GM19467 (cell line): ENCODE results near the gene ZIC5.

Source experiments
- ATAC-seq: cut with Tn5 transposase; IDR thresholded peaks from one replicate; pipeline ENCODE4 v1.9.1; 2021; ENCODE audit warnings: mild to moderate bottlenecking, moderate library complexity; ENCODE audit not compliant: unreplicated experiment

Gene ZIC5

GRCh38 chr13:99987154-99988019 lies 15.8 kb upstream of the ZIC5 start:
- no peak for ATAC-seq

DNA sequence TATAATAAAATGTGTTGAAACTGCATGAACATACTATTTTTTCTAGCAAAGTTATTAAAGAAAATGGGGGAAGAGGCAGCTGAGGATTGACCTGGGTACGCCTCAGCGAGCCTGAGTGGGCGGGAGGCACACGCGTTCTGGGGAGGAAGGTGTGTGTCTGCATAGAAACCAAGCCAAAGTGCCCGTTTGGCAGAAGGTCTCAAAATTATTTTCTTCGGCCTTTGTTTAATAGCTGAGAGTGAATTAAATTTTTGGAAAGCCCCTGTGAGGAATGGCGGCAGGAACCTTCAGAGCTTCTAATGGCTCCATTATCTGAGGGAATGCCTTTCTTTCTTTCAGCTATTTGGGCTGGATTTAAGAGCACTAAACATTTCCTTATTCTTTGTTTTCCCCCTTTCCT lies 15.2 kb upstream of the ZIC5 start:
- no peak for ATAC-seq

GRCh38 chr13:99985886-99986527 lies 14.4 kb upstream of the ZIC5 start:
- ATAC-seq, result no peak

GRCh38 chr13:99985241-99985874 lies 13.8 kb upstream of the ZIC5 start:
- ATAC-seq, result no peak

- ATAC-seq, result no peak
These were observed 13.1 kb upstream of the ZIC5 start for GRCh38 chr13:99984461-99985240.

DNA sequence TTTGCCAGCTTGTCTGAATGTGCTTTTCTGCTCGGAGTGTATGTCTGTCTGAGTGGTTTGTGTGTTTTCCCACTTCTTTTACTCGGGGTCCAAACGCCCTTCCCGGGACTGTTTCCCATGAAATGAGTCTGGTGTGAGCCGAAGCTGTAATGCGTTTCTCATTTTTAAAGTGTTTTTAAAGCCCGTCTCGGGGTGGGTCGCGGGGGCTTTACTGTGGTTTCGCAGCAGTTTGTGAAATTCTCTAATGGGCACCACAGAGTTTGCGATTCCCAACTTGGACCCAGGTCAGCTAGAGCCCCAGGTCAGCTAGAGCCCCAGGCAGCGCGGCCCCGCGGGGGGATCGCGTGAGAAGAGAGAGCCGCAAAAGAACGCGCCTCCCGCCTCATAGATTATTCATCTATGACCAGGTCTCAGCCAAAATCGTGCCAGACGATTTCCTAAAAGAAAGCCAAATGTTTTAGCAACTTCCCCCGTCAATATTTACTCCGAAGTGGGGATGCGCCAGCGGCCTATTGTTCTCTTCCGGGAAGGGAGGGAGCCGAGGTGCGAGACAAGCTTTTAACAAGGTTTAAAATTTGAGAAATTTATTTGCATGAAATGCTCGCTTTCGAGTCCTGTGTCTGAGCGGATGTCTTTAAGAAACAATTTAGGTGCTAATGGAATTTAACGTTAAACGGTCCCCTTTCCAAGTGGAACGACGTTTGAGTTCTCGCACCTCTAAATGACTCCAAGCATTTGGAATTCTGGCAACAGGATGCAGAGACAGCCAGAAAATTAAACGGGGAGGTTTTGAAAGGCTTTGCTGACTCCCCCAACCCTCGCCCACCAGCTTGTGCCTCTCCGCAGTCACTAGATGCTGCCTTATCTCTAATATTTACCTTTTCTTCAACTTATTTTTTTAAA lies 12.2 kb upstream of the ZIC5 start:
- ATAC-seq, result no peak

DNA sequence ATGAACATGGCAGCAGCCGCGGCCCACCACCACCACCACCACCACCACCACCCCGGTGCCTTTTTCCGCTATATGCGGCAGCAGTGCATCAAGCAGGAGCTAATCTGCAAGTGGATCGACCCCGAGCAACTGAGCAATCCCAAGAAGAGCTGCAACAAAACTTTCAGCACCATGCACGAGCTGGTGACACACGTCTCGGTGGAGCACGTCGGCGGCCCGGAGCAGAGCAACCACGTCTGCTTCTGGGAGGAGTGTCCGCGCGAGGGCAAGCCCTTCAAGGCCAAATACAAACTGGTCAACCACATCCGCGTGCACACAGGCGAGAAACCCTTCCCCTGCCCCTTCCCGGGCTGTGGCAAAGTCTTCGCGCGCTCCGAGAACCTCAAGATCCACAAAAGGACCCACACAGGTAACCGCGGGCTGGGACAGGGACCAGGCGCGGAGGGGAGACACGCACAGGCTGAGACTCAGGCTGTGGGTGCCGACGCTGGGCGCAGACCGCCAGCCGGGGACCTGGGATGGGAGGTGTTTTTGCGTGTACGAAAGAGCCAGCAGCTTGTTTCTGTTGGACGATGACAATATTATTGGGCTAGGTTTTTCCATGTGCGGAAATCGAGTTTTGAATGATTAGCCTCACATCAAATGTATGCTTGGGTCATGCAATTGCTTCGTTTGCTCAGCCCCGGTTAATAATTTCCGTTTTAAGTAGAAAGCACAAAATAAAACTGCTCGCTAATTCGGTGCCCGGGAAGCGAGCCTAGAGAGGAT lies 11.3 kb upstream of the ZIC5 start:
- ATAC-seq, result no peak

DNA sequence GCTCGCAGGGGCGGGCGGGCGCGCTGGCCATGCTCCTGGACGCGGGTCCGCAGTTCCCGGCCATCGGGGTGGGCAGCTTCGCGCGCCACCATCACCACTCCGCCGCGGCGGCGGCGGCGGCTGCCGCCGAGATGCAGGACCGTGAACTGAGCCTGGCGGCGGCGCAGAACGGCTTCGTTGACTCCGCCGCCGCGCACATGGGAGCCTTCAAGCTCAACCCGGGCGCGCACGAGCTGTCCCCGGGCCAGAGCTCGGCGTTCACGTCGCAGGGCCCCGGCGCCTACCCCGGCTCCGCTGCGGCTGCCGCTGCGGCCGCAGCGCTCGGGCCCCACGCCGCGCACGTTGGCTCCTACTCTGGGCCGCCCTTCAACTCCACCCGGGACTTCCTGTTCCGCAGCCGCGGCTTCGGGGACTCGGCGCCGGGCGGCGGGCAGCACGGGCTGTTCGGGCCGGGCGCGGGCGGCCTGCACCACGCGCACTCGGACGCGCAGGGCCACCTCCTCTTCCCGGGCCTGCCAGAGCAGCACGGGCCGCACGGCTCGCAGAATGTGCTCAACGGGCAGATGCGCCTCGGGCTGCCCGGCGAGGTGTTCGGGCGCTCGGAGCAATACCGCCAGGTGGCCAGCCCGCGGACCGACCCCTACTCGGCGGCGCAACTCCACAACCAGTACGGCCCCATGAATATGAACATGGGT lies 10.6 kb upstream of the ZIC5 start:
- no peak for ATAC-seq

GRCh38 chr13:99981735-99982035 lies 10.1 kb upstream of the ZIC5 start, which contains the start of gene ZIC2:
Gene ZIC2 (plus strand): TSS chr13:99981784. CDS start chr13:99982065, 281 bp downstream.
- ATAC-seq, result no peak

DNA sequence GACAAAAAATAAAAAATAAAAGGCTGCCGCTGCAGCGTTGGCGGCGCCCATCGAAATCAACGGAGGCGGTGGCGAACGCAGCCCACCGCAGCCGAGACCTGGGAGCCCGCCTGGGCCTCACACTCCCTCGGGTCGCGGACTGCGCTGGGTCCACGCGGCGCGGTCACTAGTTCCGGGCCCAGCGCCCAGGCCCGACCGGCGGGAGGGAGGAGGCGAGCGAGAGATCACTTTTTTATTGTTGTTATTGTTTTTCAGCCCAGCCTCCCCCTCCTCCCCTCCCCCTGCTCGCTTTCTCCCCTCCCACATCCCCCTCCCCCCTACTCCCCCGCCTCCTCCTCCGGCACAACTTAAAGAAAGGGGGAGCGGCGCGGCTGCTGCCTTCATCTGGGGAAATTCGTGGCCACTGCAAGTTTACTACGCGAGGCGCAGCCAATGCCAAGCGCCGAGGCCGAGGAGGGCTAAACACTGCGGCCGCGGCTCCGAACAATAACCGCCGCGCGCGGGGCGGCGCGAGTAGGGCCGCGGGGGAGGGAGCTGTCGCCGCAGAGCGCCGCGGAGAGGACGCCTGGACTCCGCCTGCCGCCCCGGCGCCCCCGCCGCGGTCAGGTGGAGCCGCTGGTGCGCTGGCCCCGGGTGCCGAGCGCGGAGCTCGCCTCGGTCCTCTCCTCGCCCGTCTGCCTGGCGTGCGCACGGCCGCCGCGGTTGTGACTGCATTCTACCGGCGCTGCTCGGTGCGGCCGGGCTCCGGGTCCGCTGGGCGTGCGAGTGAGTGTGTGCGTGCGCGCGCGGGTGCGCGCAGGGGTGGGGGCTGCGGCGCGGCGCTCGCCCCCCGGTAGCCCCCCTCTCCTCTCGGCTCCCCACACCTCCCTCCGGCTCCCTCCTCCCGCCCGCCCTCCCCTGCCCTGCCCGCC lies 9.5 kb upstream of the ZIC5 start:
- ATAC-seq, result no peak

- peak; percentile 63 for ATAC-seq
These were observed 8.7 kb upstream of the ZIC5 start for GRCh38 chr13:99980201-99980823.

DNA sequence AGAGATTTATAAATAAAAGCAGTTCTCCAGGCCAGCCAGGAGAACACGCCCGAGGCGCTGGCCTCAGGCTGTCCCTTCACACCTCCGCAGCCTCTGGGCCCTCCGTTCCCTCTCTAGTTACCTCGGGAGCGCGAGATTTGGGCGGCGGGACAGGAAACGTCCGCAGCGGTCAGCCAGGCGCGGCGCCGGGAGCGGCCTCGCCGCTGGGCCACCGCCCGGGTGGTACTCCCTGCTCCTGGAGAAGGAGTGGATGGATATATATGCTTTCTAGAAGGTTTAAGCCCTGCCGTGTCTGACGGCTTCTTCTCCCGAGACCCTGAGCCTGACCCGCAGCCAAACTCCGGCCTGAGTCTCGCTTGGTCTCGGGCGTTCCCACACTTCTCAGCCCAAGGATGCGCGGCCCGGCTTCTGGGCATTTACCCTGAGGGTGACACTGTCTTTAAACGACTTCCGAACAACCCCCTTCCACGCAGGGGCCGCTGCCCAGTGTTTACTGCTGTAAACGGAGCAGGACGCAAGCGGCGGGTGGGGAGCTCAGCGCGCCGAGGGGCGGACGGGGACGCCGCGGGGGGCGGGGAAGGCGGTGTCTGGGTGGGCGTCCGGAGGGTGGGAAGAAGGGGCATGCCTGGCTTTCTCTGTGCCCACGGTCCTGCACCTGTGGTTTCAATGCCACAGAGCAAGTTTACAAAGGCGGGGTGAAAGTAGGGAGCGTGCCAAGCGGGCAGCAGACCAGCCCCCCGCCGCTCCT lies 8.1 kb upstream of the ZIC5 start:
- no peak for ATAC-seq

GRCh38 chr13:99978799-99979452 lies 7.4 kb upstream of the ZIC5 start:
- no peak for ATAC-seq

GRCh38 chr13:99977912-99978798 lies 6.6 kb upstream of the ZIC5 start:
- ATAC-seq, result no peak

DNA sequence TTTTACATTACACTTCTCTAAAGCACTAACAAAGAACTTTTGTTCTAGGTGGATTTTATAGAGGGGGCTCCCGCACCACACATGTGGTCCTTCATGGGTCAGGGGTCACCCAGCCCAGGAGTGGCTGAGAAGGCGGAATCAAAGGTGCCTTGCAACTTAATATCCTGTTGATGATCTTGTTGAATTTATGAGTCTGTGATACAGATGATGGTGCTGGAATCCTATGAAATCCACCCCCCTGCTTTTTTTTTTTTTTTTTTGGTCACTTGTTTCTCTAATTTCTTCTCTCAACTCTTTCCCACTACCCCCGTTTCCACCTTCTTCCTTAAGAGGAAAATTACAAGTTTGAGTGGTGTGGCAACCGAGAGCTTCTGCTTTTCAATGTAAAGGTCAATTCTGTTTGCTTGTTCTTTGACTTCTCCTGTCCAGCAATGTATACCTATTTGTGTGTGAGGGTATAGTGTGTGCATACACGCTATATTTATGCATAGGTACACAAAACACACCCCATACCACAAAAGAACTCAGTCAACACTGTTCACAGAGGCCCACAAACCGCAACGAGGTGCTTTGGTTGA lies 5.9 kb upstream of the ZIC5 start:
- no peak for ATAC-seq
